SK-N-SH (cell line): ENCODE measurements around the gene UBE2G1. TPM values are rescaled to one million over a fixed set of nuclear protein-coding genes. Genes with fewer than 3 reads are reported as not detected.

Source experiments
- CTCF ChIA-PET: fragments of 300-600, 350-600 bp; formaldehyde crosslinking; extraction: SDS; loops from one replicate; lab custom pipeline; 2021; lab: Yijun Ruan, JAX
- POLR2A ChIA-PET: fragments of 350-600 bp; sonication (Branson Sonifier 250); formaldehyde crosslinking; extraction: SDS; loops from one replicate; lab custom pipeline; 2020; ENCODE audit warnings: antibody characterized with exemption, inconsistent platforms; lab: Yijun Ruan, JAX
- DNase-seq: peaks from one replicate; pipeline ENCODE4 v3.0.0; 2012
- H2AFZ ChIP-seq: fragments of 200-600 bp; sonication (generic); 2 replicates; pipeline ENCODE4 v1.8.1; 2016; ENCODE audit warnings: antibody characterized with exemption, mild to moderate bottlenecking, low read depth
- H3F3A ChIP-seq: fragments of 200-600 bp; sonication (generic); replicated peaks from 2 replicates; pipeline ENCODE3; 2016; ENCODE audit warnings: antibody characterized with exemption, mild to moderate bottlenecking; ENCODE audit not compliant: insufficient read depth
- H3K27ac ChIP-seq, 2 experiments: fragments of 200-500 bp in 1 of 2; fragments of 200-600 bp in 1 of 2; sonication (Bioruptor generic) in 1 of 2; sonication (generic), shearing (Covaris generic) in 1 of 2; 2 replicates each; pipeline versions ENCODE4 v1.5.1 to v1.6.1; 2014 to 2016; ENCODE audit warnings: low read depth in 2 of 2, inconsistent platforms in 1 of 2, low read length in 1 of 2, mild to moderate bottlenecking in 1 of 2, mixed read lengths in 1 of 2
- H3K27me3 ChIP-seq: fragments of 200-600 bp; sonication (generic), shearing (Covaris generic); 2 replicates; pipeline ENCODE4 v1.6.1; 2016; ENCODE audit warnings: mixed run types; ENCODE audit not compliant: insufficient read depth
- H3K36me3 ChIP-seq, 2 experiments: fragments of 200-500 bp in 1 of 2; fragments of 200-600 bp in 1 of 2; sonication (Bioruptor generic) in 1 of 2; sonication (generic) in 1 of 2; replicated peaks in 1 of 2; 2 replicates each; pipeline versions ENCODE3 to v1.5.1; 2014 to 2016; ENCODE audit warnings: low read length in 1 of 2, mild to moderate bottlenecking in 1 of 2; ENCODE audit not compliant: insufficient read depth in 2 of 2, control insufficient read depth in 1 of 2
- H3K4me1 ChIP-seq, 2 experiments: fragments of 200-500 bp in 1 of 2; fragments of 200-600 bp in 1 of 2; sonication (Bioruptor generic) in 1 of 2; sonication (generic), shearing (Covaris generic) in 1 of 2; 2 replicates each; pipeline versions ENCODE4 v1.5.1 to v1.6.1; 2014 to 2016; ENCODE audit warnings: low read depth in 1 of 2, low read length in 1 of 2, mixed run types in 1 of 2; ENCODE audit not compliant: insufficient read depth in 2 of 2, control insufficient read depth in 1 of 2
- H3K4me2 ChIP-seq: fragments of 200-600 bp; sonication (generic), shearing (Covaris generic); 2 replicates; pipeline ENCODE4 v1.6.1; 2017; ENCODE audit warnings: mixed run types
- H3K4me3 ChIP-seq, 2 experiments: fragments of 200-500 bp in 1 of 2; fragments of 200-600 bp in 1 of 2; sonication (Bioruptor generic) in 1 of 2; sonication (generic), shearing (Covaris generic) in 1 of 2; 2 replicates each; pipeline versions ENCODE4 v1.5.1 to v1.8.1; 2014 to 2016; ENCODE audit warnings: low read depth in 2 of 2, inconsistent platforms in 1 of 2, low read length in 1 of 2, mild to moderate bottlenecking in 1 of 2, mixed read lengths in 1 of 2, moderate library complexity in 1 of 2
- H3K79me2 ChIP-seq: fragments of 200-600 bp; sonication (generic); 2 replicates; pipeline ENCODE4 v1.8.1; 2017; ENCODE audit warnings: mild to moderate bottlenecking; ENCODE audit not compliant: insufficient read depth
- H3K9ac ChIP-seq: fragments of 200-600 bp; sonication (generic); 2 replicates; pipeline ENCODE4 v1.6.1; 2017; ENCODE audit warnings: mixed run types
- H3K9me2 ChIP-seq: fragments of 200-600 bp; sonication (generic); 2 replicates; pipeline ENCODE4 v1.6.1; 2017; ENCODE audit warnings: mixed run types
- H3K9me3 ChIP-seq: fragments of 200-600 bp; sonication (generic); 2 replicates; pipeline ENCODE4 v1.6.1; 2017; ENCODE audit warnings: mixed run types, mild to moderate bottlenecking, moderate library complexity
- H4K20me1 ChIP-seq: fragments of 200-600 bp; sonication (generic); 2 replicates; pipeline ENCODE4 v1.6.1; 2017; ENCODE audit warnings: mild to moderate bottlenecking, mixed run types; ENCODE audit not compliant: insufficient read depth
- CTCF ChIP-seq: fragments of 200-600 bp; sonication (generic); IDR thresholded peaks from 2 replicates; pipeline ENCODE4 v1.6.1; 2017; ENCODE audit warnings: antibody characterized with exemption, mild to moderate bottlenecking, moderate library complexity
- EZH2phosphoT487 ChIP-seq: fragments of 200-600 bp; sonication (generic); IDR thresholded peaks from 2 replicates; pipeline ENCODE4 v1.6.1; 2017; ENCODE audit warnings: low read depth, mixed run types, mild to moderate bottlenecking, antibody characterized with exemption, moderate library complexity, borderline replicate concordance
- FOSL2 ChIP-seq: IDR thresholded peaks from 2 replicates; pipeline ENCODE4 v1.4.0; 2012; ENCODE audit warnings: low read depth, mild to moderate bottlenecking, moderate library complexity, borderline replicate concordance
- FOXJ3 ChIP-seq: sonication (generic); formaldehyde crosslinking; IDR thresholded peaks from 2 replicates; pipeline ENCODE4 v1.5.1; 2020; ENCODE audit warnings: mild to moderate bottlenecking, missing genetic modification reagents
- FOXM1 ChIP-seq: IDR thresholded peaks from 2 replicates; pipeline ENCODE4 v1.4.0; 2012; ENCODE audit warnings: low read depth, mild to moderate bottlenecking
- GABPA ChIP-seq: IDR thresholded peaks from 2 replicates; pipeline ENCODE4 v1.4.0; 2012; ENCODE audit warnings: low read depth, mild to moderate bottlenecking
- GATA2 ChIP-seq: sonication (generic); formaldehyde crosslinking; IDR thresholded peaks from 2 replicates; pipeline ENCODE4 v1.5.0; 2020; ENCODE audit warnings: mild to moderate bottlenecking, missing genetic modification reagents
- JUND ChIP-seq: IDR thresholded peaks from 2 replicates; pipeline ENCODE4 v1.4.0; 2012
- MEF2A ChIP-seq: IDR thresholded peaks from 2 replicates; pipeline ENCODE4 v1.4.0; 2012; ENCODE audit warnings: low read depth, borderline replicate concordance
- NFIC ChIP-seq: IDR thresholded peaks from 2 replicates; pipeline ENCODE4 v1.4.0; 2012; ENCODE audit warnings: borderline replicate concordance
- NRF1 ChIP-seq: IDR thresholded peaks from 2 replicates; pipeline ENCODE4 v1.6.1; 2012; ENCODE audit warnings: low read depth, mild to moderate bottlenecking, low read length
- RAD21 ChIP-seq: IDR thresholded peaks from 2 replicates; pipeline ENCODE4 v1.6.1; 2012; ENCODE audit warnings: mild to moderate bottlenecking, low read length
- RCOR1 ChIP-seq: fragments of 150-350 bp; IDR thresholded peaks from 2 replicates; pipeline ENCODE4 v1.6.1; 2017; ENCODE audit warnings: antibody characterized with exemption, low read length
- RFX5 ChIP-seq: IDR thresholded peaks from 2 replicates; pipeline ENCODE4 v1.6.1; 2012; ENCODE audit warnings: mild to moderate bottlenecking, improper control_type of control experiment, low read length
- RXRA ChIP-seq: IDR thresholded peaks from 2 replicates; pipeline ENCODE4 v1.4.0; 2012; ENCODE audit warnings: low read depth, mild to moderate bottlenecking, borderline replicate concordance
- SMC3 ChIP-seq: IDR thresholded peaks from 2 replicates; pipeline ENCODE4 v1.6.1; 2012; ENCODE audit warnings: low read depth, low read length, improper control_type of control experiment
- WGBS: methylation state at CpG from one replicate; pipeline ENCODE4 v1.1.6; 2017; ENCODE audit warnings: low lambda C conversion rate; 5-methylcytosine and 5-hydroxymethylcytosine counted together
- polyA plus RNA-seq, 3 experiments: library from polyadenylated mRNA; depleted of rRNA; stranded (reverse); fragments of >200 nt; gene quantifications; 2 replicates each; pipeline ENCODE4 v1.2.3, GENCODE V29; 2012
- TF ChIP-seq, protein P1 (sequence below): IDR thresholded peaks from 2 replicates; pipeline ENCODE4 v1.6.1; 2012; ENCODE audit warnings: mild to moderate bottlenecking, low read depth, low read length, moderate library complexity
- TF ChIP-seq, protein P2 (sequence below): IDR thresholded peaks from 2 replicates; pipeline ENCODE4 v1.4.0; 2012; ENCODE audit warnings: low read depth, borderline replicate concordance

The UBE2G1 gene
- polyA plus RNA-seq, 1 of the 3 experiments (the other 2 are of a cell fraction), result 23.2 TPM

GRCh38 chr17:4262703-4263102 is 103.8 kb downstream of the UBE2G1 start (continued):
- TF ChIP-seq, protein P1, sequence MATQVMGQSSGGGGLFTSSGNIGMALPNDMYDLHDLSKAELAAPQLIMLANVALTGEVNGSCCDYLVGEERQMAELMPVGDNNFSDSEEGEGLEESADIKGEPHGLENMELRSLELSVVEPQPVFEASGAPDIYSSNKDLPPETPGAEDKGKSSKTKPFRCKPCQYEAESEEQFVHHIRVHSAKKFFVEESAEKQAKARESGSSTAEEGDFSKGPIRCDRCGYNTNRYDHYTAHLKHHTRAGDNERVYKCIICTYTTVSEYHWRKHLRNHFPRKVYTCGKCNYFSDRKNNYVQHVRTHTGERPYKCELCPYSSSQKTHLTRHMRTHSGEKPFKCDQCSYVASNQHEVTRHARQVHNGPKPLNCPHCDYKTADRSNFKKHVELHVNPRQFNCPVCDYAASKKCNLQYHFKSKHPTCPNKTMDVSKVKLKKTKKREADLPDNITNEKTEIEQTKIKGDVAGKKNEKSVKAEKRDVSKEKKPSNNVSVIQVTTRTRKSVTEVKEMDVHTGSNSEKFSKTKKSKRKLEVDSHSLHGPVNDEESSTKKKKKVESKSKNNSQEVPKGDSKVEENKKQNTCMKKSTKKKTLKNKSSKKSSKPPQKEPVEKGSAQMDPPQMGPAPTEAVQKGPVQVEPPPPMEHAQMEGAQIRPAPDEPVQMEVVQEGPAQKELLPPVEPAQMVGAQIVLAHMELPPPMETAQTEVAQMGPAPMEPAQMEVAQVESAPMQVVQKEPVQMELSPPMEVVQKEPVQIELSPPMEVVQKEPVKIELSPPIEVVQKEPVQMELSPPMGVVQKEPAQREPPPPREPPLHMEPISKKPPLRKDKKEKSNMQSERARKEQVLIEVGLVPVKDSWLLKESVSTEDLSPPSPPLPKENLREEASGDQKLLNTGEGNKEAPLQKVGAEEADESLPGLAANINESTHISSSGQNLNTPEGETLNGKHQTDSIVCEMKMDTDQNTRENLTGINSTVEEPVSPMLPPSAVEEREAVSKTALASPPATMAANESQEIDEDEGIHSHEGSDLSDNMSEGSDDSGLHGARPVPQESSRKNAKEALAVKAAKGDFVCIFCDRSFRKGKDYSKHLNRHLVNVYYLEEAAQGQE, result no peak
- TF ChIP-seq FOSL2, result no peak
- TF ChIP-seq MEF2A, result no peak
- no peak for TF ChIP-seq FOXM1
- TF ChIP-seq RFX5, result no peak

DNA sequence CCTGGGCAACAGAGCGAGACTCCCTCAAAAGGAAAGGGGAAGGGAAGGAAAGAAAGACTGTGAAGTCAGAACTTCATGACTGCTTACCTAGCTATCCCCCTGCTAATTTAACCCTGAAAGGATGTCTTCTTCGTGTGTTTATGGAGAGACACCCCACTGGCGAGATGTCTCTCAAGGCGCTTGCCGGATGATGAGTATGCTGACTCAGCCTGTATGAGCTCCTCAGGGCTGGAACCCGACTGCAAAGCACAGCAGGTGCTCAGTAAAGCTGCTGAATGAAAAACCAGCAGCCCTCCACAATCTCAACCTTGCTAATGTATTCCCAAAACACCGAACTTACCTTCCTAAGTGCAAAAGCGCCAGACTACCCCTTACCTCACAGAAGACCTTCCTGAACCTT is 105.0 kb downstream of the UBE2G1 start:
- H3K4me1 ChIP-seq, result peaks cover 5 to 20% of the 10 kb centered on the region in 2 experiments; a peak in 3 of 4 replicates
- H3K4me2 ChIP-seq, result 0 out of 2 replicates have a peak overlapping the region, but pooled peaks have one; percentile 99
- peaks cover 0 to 23% of the 10 kb centered on the region in 2 experiments for H3K36me3 ChIP-seq
- H3K9me2 ChIP-seq, result no peaks in the 10 kb centered on the region
- WGBS, result 93% methylated on average over 8 of the region's 8 CpGs
- peaks cover 8% of the 10 kb centered on the region; the same call in 1 of the 2 replicates for H3K9me3 ChIP-seq
- ChIA-PET POLR2A (no interaction called here), CTCF (interaction anchor here (1.3 to 3.9 kb wide), 3 partner anchors 12 to 46 kb away, joined by 4 to 39 read pairs (median 6); no protein-coding TSS in a partner anchor)
- no peak for DNase-seq
- peaks cover 73% of the 10 kb centered on the region for H3K79me2 ChIP-seq
- no peak overlapping the region for H3K9ac ChIP-seq
- H3F3A ChIP-seq, result peaks cover 11% of the 10 kb centered on the region
- H4K20me1 ChIP-seq, result 0 out of 2 replicates have a peak, but pooled peaks cover 12% of the 10 kb centered on the region
- H3K27me3 ChIP-seq, result no peaks in the 10 kb centered on the region
- H2AFZ ChIP-seq, result no peak overlapping the region
- TF ChIP-seq RAD21 (no peak), CTCF (no peak), SMC3 (no peak), NFIC (no peak), GABPA (no peak), MEF2A (no peak), JUND (no peak), EZH2phosphoT487 (no peak), RXRA (no peak), FOXJ3 (no peak), RCOR1 (no peak), NRF1 (no peak), GATA2 (CRISPR knock-in tag) (no peak)
- TF ChIP-seq, protein P2, sequence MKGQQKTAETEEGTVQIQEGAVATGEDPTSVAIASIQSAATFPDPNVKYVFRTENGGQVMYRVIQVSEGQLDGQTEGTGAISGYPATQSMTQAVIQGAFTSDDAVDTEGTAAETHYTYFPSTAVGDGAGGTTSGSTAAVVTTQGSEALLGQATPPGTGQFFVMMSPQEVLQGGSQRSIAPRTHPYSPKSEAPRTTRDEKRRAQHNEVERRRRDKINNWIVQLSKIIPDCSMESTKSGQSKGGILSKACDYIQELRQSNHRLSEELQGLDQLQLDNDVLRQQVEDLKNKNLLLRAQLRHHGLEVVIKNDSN, result no peak
- no peak overlapping the region for H3K27ac ChIP-seq
- no peak overlapping the region for H3K4me3 ChIP-seq
